K562 (cell line): ENCODE measurements around the gene NEDD4L. TPM values are rescaled to one million over a fixed set of nuclear protein-coding genes. Genes with fewer than 3 reads are reported as not detected.

Experiments used
- ATAC-seq: fragments of 200-7000 bp; cut with Tn5 transposase; 3 replicates; pipeline ENCODE4 v1.9.1; 2020; ENCODE audit warnings: moderate library complexity
- BruUV-seq: library from RNA; stranded (reverse); fragments of 400-500 nt; replicated peaks from 2 replicates; lab custom pipeline; 2021; lab: Mats Ljungman, UMichigan
- CTCF ChIA-PET: fragments of 300-600 bp; formaldehyde crosslinking; extraction: SDS; loops from one replicate; lab custom pipeline; 2021; ENCODE audit warnings: low intra/inter-chr PET ratio; lab: Yijun Ruan, JAX
- POLR2A ChIA-PET: fragments of 300-600, 350-650 bp; sonication (Branson Sonifier 250); formaldehyde crosslinking; extraction: SDS; loops from one replicate; lab custom pipeline; 2021; ENCODE audit warnings: antibody characterized with exemption, inconsistent platforms; lab: Yijun Ruan, JAX
- DNase-seq, 4 experiments: peaks; one replicate each; pipeline versions ENCODE4 v3.0.0 to v3.0.0-alpha.2; 2011 to 2018; ENCODE audit warnings: low spot score in 3 of 4, mixed read lengths in 3 of 4; ENCODE audit errors: extremely low read depth in 1 of 4
- FAIRE-seq: peaks from 2 replicates; lab custom pipeline; 2011; peaks lifted over from hg19 to GRCh38; lab: Jason Lieb, UNC
- H2AFZ ChIP-seq: 2 replicates; pipeline ENCODE4 v1.6.0; 2011; ENCODE audit warnings: low read depth, low read length, control low read depth, inconsistent platforms
- H3K27ac ChIP-seq: fragments of 200-600 bp; 3 replicates; pipeline ENCODE4 v1.8.0; 2011; ENCODE audit warnings: low read depth, mild to moderate bottlenecking, control low read depth, inconsistent platforms, low read length, moderate library complexity, mixed read lengths; ENCODE audit errors: extremely low read depth
- H3K27me3 ChIP-seq, 2 experiments: fragments of 300-600 bp in 1 of 2; 2 replicates in 1 of 2; 3 replicates in 1 of 2; pipeline versions ENCODE4 v1.6.0 to v1.8.0; 2011; ENCODE audit warnings: inconsistent platforms in 2 of 2, low read length in 2 of 2, mild to moderate bottlenecking in 1 of 2, mixed read lengths in 1 of 2, moderate library complexity in 1 of 2; ENCODE audit not compliant: control insufficient read depth in 2 of 2, insufficient read depth in 2 of 2
- H3K36me3 ChIP-seq: fragments of 300-600 bp; 3 replicates; pipeline ENCODE4 v1.8.0; 2011; ENCODE audit warnings: mild to moderate bottlenecking, low read length, inconsistent platforms; ENCODE audit not compliant: control insufficient read depth, insufficient read depth
- H3K4me1 ChIP-seq, 2 experiments: fragments of 200-600 bp in 1 of 2; replicated peaks in 1 of 2; 2 replicates in 1 of 2; 3 replicates in 1 of 2; pipeline versions ENCODE4 v1.5.1 to v1.8.0; 2011; ENCODE audit warnings: inconsistent platforms in 2 of 2, low read length in 2 of 2, mild to moderate bottlenecking in 1 of 2, mixed read lengths in 1 of 2, moderate library complexity in 1 of 2; ENCODE audit not compliant: control insufficient read depth in 2 of 2, insufficient read depth in 2 of 2
- H3K4me2 ChIP-seq: 2 replicates; pipeline ENCODE4 v1.6.1; 2011; ENCODE audit warnings: low read length, control low read depth, inconsistent platforms, mixed read lengths; ENCODE audit not compliant: insufficient read depth
- H3K4me3 ChIP-seq: fragments of 200-600 bp; sonication (generic), shearing (Covaris generic); 2 replicates; pipeline ENCODE4 v1.5.1; 2016; ENCODE audit warnings: control low read depth, inconsistent platforms
- H3K79me2 ChIP-seq: fragments of 200-600 bp; 3 replicates; pipeline ENCODE4 v1.8.0; 2011; ENCODE audit warnings: low read length, inconsistent platforms; ENCODE audit not compliant: control insufficient read depth, insufficient read depth
- H3K9ac ChIP-seq, 2 experiments: 2 replicates each; pipeline versions ENCODE4 v1.6.0 to v1.6.1; 2011; ENCODE audit warnings: low read depth in 2 of 2, low read length in 2 of 2, control low read depth in 1 of 2, inconsistent platforms in 1 of 2, mild to moderate bottlenecking in 1 of 2, mixed read lengths in 1 of 2; ENCODE audit not compliant: insufficient read depth in 1 of 2
- H3K9me1 ChIP-seq: one replicate; pipeline ENCODE4 v1.6.0; 2011; ENCODE audit warnings: inconsistent platforms, mild to moderate bottlenecking, low read length, moderate library complexity; ENCODE audit not compliant: control insufficient read depth, insufficient read depth
- H3K9me3 ChIP-seq: replicated peaks from 2 replicates; pipeline ENCODE4 v1.5.1; 2011; ENCODE audit warnings: low read depth, low read length, inconsistent platforms; ENCODE audit not compliant: control insufficient read depth, insufficient read depth
- H4K20me1 ChIP-seq: replicated peaks from 2 replicates; pipeline ENCODE4 v1.6.1; 2011; ENCODE audit warnings: low read length, inconsistent platforms, mixed read lengths; ENCODE audit not compliant: control insufficient read depth, insufficient read depth
- CBX1 ChIP-seq: sonication (generic); IDR thresholded peaks from 2 replicates; pipeline ENCODE4 v1.6.1; 2016; ENCODE audit warnings: antibody characterized with exemption, low read depth, mild to moderate bottlenecking
- CBX3 ChIP-seq, 2 experiments: IDR thresholded peaks; 1 replicate in 1 of 2; 2 replicates in 1 of 2; pipeline ENCODE4 v1.6.1; 2012; ENCODE audit warnings: inconsistent platforms in 2 of 2, low read length in 2 of 2, borderline replicate concordance in 1 of 2, control low read depth in 1 of 2
- ELF1 ChIP-seq: fragments of 200-800 bp; sonication (Bioruptor generic); IDR thresholded peaks from 2 replicates; pipeline ENCODE4 v1.6.1; 2016; ENCODE audit warnings: missing genetic modification characterization, missing compliant biosample characterization
- FOXK1 ChIP-seq: sonication (generic); formaldehyde crosslinking; IDR thresholded peaks from 2 replicates; pipeline ENCODE4 v1.8.0; 2022; ENCODE audit warnings: missing genetic modification reagents, mild to moderate bottlenecking, borderline replicate concordance
- GTF2E2 ChIP-seq: fragments of 200-800 bp; sonication (Bioruptor generic); IDR thresholded peaks from 2 replicates; pipeline ENCODE4 v1.6.1; 2016; ENCODE audit warnings: missing genetic modification characterization, missing compliant biosample characterization
- HDAC1 ChIP-seq, 2 experiments: fragments of 450-650 bp; IDR thresholded peaks; 2 replicates each; pipeline ENCODE4 v1.6.1; 2016 to 2017; ENCODE audit warnings: inconsistent platforms in 1 of 2, mild to moderate bottlenecking in 1 of 2, moderate library complexity in 1 of 2
- HMBOX1 ChIP-seq: sonication (generic); IDR thresholded peaks from 2 replicates; pipeline ENCODE4 v1.6.1; 2016
- HMG20A ChIP-seq: fragments of 450-650 bp; formaldehyde crosslinking; conservative IDR thresholded peaks from 2 replicates; pipeline ENCODE4 v1.4.0; 2020; ENCODE audit warnings: mild to moderate bottlenecking, mixed read lengths
- SRSF1 ChIP-seq: fragments of 200-400 bp; formaldehyde crosslinking; IDR thresholded peaks from 2 replicates; pipeline ENCODE4 v1.6.1; 2017; ENCODE audit warnings: mild to moderate bottlenecking, low read depth, low read length, moderate library complexity
- ZC3H8 ChIP-seq: fragments of 450-650 bp; IDR thresholded peaks from 2 replicates; pipeline ENCODE4 v1.6.1; 2017
- ZNF24 ChIP-seq: fragments of 450-650 bp; IDR thresholded peaks from 2 replicates; pipeline ENCODE4 v1.6.1; 2016
- WGBS: fragments of 100-300 bp; shearing (Covaris generic); methylation state at CpG from one replicate; pipeline ENCODE4 v1.1.6; 2016; ENCODE audit warnings: low coverage, mixed read lengths; ENCODE audit not compliant: insufficient coverage; ENCODE audit errors: missing lambda C conversion rate; 5-methylcytosine and 5-hydroxymethylcytosine counted together
- in situ Hi-C: fragments of 300-500 bp; cut with MboI; formaldehyde crosslinking; loops from 4 replicates; pipeline ENCODE4 v1.15.0; 2018; ENCODE audit warnings: inconsistent platforms, mixed read lengths
- intact Hi-C: fragments of 100-400 bp; cut with micrococcal nuclease; formaldehyde crosslinking; loops from 2 replicates; pipeline ENCODE4 v1.14.2; 2022
- polyA plus RNA-seq, 8 experiments: library from polyadenylated mRNA; depleted of rRNA in 4 of 8; stranded (reverse) in 5 of 8; unstranded in 3 of 8; fragments of >200 nt; fragmentation: Nextera tagmentation in 2 of 8; fragmentation: Illumina TruSeq in 1 of 8; extraction: Ambion mirVana in 2 of 8; extraction: Trizol in 1 of 8; gene quantifications; 2 replicates each; pipeline versions ENCODE4 v1.2.1 to v1.2.3, GENCODE V29; 2011 to 2014; ENCODE audit warnings: inconsistent platforms in 1 of 8, missing spikeins in 1 of 8
- total RNA-seq, 7 experiments: library from RNA; depleted of rRNA in 6 of 7; stranded (reverse); fragments of >200 nt in 6 of 7; fragmentation: Illumina TruSeq in 2 of 7; extraction: Trizol in 2 of 7; gene quantifications; 2 replicates each; pipeline versions ENCODE4 v1.2.1 to v1.2.3, GENCODE V29; 2011 to 2021; ENCODE audit warnings: low replicate concordance in 1 of 7
- TF ChIP-seq, protein P1 (sequence below): sonication (generic); formaldehyde crosslinking; IDR thresholded peaks from 2 replicates; pipeline ENCODE4 v1.8.0; 2022; ENCODE audit warnings: mild to moderate bottlenecking, missing genetic modification reagents
- TF ChIP-seq, protein P2 (sequence below), 2 experiments: fragments of 200-800 bp in 1 of 2; sonication (Bioruptor generic) in 1 of 2; sonication (generic) in 1 of 2; formaldehyde crosslinking in 1 of 2; IDR thresholded peaks in 1 of 2; conservative IDR thresholded peaks in 1 of 2; 2 replicates each; pipeline versions ENCODE4 v1.5.0 to v1.6.1; 2016 to 2020; ENCODE audit warnings: missing compliant biosample characterization in 1 of 2, missing genetic modification characterization in 1 of 2, missing genetic modification reagents in 1 of 2

NEDD4L gene
- total and polyA plus RNA-seq, 9 of the 15 experiments (the other 6 are each of a cell fraction or from before 2014, with no cell fraction given), result 8.1 to 33.4 (median 19.9) TPM

GRCh38 chr18:58254873-58255511 is 211.0 kb downstream of the NEDD4L start:
- Histone ChIP-seq H3K9ac (no peak overlapping the region), H3K9me1 (no peaks in the 10 kb centered on the region), H3K4me1 (peaks cover 0 to 18% of the 10 kb centered on the region in 2 experiments; a peak in 3 of 5 replicates), H3K27me3 (no peaks in the 10 kb centered on the region), H3K9me3 (peaks cover 8% of the 10 kb centered on the region), H3K27ac (no peak overlapping the region), H4K20me1 (no peaks in the 10 kb centered on the region), H3K4me2 (no peak overlapping the region), H3K79me2 (0 out of 3 replicates have a peak, but pooled peaks cover 3% of the 10 kb centered on the region), H3K36me3 (peaks cover 6% of the 10 kb centered on the region; the same call in 2 of the 3 replicates), H2AFZ (no peak overlapping the region), H3K4me3 (no peak overlapping the region)
- CTCF ChIA-PET, result no interaction called here
- DNase-seq, result no peak
- 89% methylated on average over 13 of the region's 17 CpGs for WGBS
- no peak for ATAC-seq
- no TSS peak for BruUV-seq
- POLR2A ChIA-PET, result no interaction called here
- FAIRE-seq, result no peak
- in situ Hi-C loops, result no loop called here
- no peak for TF ChIP-seq CBX1
- no peak for TF ChIP-seq HDAC1 (IDR thresholded peaks at IDR 0.05)
- no peak for TF ChIP-seq FOXK1 (CRISPR knock-in tag)
- no peak for TF ChIP-seq GTF2E2 (tag)
- no peak for TF ChIP-seq HMBOX1
- TF ChIP-seq, protein P1, sequence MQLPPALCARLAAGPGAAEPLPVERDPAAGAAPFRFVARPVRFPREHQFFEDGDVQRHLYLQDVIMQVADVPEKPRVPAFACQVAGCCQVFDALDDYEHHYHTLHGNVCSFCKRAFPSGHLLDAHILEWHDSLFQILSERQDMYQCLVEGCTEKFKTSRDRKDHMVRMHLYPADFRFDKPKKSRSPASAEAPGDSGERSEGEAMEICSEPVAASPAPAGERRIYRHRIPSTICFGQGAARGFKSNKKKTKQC, result no peak
- TF ChIP-seq, protein P2, sequence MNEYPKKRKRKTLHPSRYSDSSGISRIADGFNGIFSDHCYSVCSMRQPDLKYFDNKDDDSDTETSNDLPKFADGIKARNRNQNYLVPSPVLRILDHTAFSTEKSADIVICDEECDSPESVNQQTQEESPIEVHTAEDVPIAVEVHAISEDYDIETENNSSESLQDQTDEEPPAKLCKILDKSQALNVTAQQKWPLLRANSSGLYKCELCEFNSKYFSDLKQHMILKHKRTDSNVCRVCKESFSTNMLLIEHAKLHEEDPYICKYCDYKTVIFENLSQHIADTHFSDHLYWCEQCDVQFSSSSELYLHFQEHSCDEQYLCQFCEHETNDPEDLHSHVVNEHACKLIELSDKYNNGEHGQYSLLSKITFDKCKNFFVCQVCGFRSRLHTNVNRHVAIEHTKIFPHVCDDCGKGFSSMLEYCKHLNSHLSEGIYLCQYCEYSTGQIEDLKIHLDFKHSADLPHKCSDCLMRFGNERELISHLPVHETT (CRISPR knock-in tag; conservative IDR thresholded peaks at IDR 0.05 in 1 of 2, IDR thresholded peaks at IDR 0.05 in 1 of 2), result no peak
- no peak for TF ChIP-seq SRSF1
- TF ChIP-seq CBX3 (IDR thresholded peaks at IDR 0.05; ENCODE audit: borderline replicate concordance in 1 of 2, low read length in 2 of 2), result no peak
- TF ChIP-seq ZC3H8, result no peak
- no peak for TF ChIP-seq HMG20A (CRISPR knock-in tag)
- no peak for TF ChIP-seq ZNF24
- TF ChIP-seq ELF1 (tag), result no peak
- intact Hi-C loops, result no loop called here
